GM19468 (cell line): ENCODE data around the gene DIP2C.
"Not testable (repeated sequence)": the region's sequence is repeated elsewhere in the genome, so short reads cannot be mapped to it uniquely, and the experiment has no call there.

Experiments
- ATAC-seq: cut with Tn5 transposase; IDR thresholded peaks from one replicate; pipeline ENCODE4 v1.9.1; 2021; ENCODE audit warnings: mild to moderate bottlenecking, moderate library complexity, moderate number of reproducible peaks; ENCODE audit not compliant: unreplicated experiment; ENCODE audit errors: extremely low read depth

Gene DIP2C

GRCh38 chr10:603745-604144 is 85.7 kb downstream of the DIP2C start:
- no peak for ATAC-seq

GRCh38 chr10:602391-603005 is 87.0 kb downstream of the DIP2C start:
- no peak for ATAC-seq

- no peak for ATAC-seq
Observed at GRCh38 chr10:601660-601963, 87.9 kb downstream of the DIP2C start.

GRCh38 chr10:600876-601659 is 88.4 kb downstream of the DIP2C start:
- ATAC-seq = no peak

- no peak for ATAC-seq
Observed at GRCh38 chr10:600234-600633, 89.2 kb downstream of the DIP2C start.

- ATAC-seq = no peak
Observed at GRCh38 chr10:599767-600166, 89.7 kb downstream of the DIP2C start.

- no peak for ATAC-seq
Observed at GRCh38 chr10:598415-599170, 90.9 kb downstream of the DIP2C start.

GRCh38 chr10:597976-598375 is 91.5 kb downstream of the DIP2C start:
- no peak for ATAC-seq

GRCh38 chr10:596725-597345 is 92.6 kb downstream of the DIP2C start:
- no peak for ATAC-seq

- ATAC-seq = not testable (repeated sequence)
Observed at GRCh38 chr10:596131-596530, 93.3 kb downstream of the DIP2C start.

- no peak for ATAC-seq
Observed at GRCh38 chr10:595473-595872, 94.0 kb downstream of the DIP2C start.

GRCh38 chr10:594584-595270 is 94.7 kb downstream of the DIP2C start:
- no peak for ATAC-seq

GRCh38 chr10:593901-594457 is 95.5 kb downstream of the DIP2C start:
- ATAC-seq = no peak

GRCh38 chr10:593421-593820 is 96.0 kb downstream of the DIP2C start:
- no peak for ATAC-seq

GRCh38 chr10:593016-593415 is 96.5 kb downstream of the DIP2C start:
- ATAC-seq = no peak

- no peak for ATAC-seq
Observed at GRCh38 chr10:591646-592045, 97.8 kb downstream of the DIP2C start.

GRCh38 chr10:590721-591120 is 98.7 kb downstream of the DIP2C start:
- ATAC-seq = no peak

GRCh38 chr10:589961-590680 is 99.3 kb downstream of the DIP2C start:
- ATAC-seq = no peak
